ENCODE measurements around the gene NAA38. TPM values are rescaled to one million over a fixed set of nuclear protein-coding genes. Genes with fewer than 3 reads are reported as not detected.

Gene NAA38
- total RNA-seq, 1 experiment from 2014 or later: 50.2 TPM

DNA sequence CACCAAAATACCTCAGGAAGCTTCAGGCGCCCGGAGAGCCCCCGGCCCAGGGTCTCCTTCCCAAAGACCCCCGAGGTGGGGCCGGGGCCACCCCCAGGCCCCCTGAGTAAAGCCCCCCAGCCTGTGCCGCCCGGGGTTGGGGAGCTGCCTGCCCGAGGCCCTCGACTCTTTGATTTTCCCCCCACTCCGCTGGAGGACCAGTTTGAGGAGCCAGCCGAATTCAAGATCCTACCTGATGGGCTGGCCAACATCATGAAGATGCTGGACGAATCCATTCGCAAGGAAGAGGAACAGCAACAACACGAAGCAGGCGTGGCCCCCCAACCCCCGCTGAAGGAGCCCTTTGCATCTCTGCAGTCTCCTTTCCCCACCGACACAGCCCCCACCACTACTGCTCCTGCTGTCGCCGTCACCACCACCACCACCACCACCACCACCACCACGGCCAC is 9.2 kb downstream of the NAA38 start:
- Histone ChIP-seq H4K5ac (ENCODE audit: insufficient read length, low read depth, low read length) (no peak overlapping the region), H3K27me3 (ENCODE audit: insufficient read depth, low read length) (peaks cover 13% of the 10 kb centered on the region; the same call in 1 of the 2 replicates), H2BK120ac (ENCODE audit: low read depth, low read length, poor library complexity, severe bottlenecking) (no peak overlapping the region), H3K79me1 (ENCODE audit: insufficient read depth, low read depth, low read length, poor library complexity, severe bottlenecking) (no peaks in the 10 kb centered on the region), H3K27ac (ENCODE audit: insufficient read length, low read depth, low read length) (no peak overlapping the region), H3K4me2 (ENCODE audit: insufficient read depth, insufficient read length, low read length) (no peak overlapping the region), H3K56ac (ENCODE audit: insufficient read length, low read depth, low read length) (no peak overlapping the region), H4K91ac (ENCODE audit: insufficient read length, low read depth, low read length) (no peak overlapping the region), H2BK15ac (ENCODE audit: low read depth, low read length) (no peak overlapping the region), H2BK5ac (ENCODE audit: insufficient read length, low read length) (no peak overlapping the region), H2BK20ac (ENCODE audit: low read depth, low read length, poor library complexity, severe bottlenecking) (no peak overlapping the region), H3K23me2 (ENCODE audit: insufficient read length, low read depth, low read length, poor library complexity, severe bottlenecking) (peaks cover 22% of the 10 kb centered on the region), H2AFZ (ENCODE audit: low read length) (no peak overlapping the region), H3K79me2 (ENCODE audit: insufficient read depth, low read length) (no peaks in the 10 kb centered on the region), H3K9me3 (ENCODE audit: control insufficient read depth, low read depth, low read length) (no peaks in the 10 kb centered on the region), H3K14ac (ENCODE audit: insufficient read depth, low read length) (no peak overlapping the region), H3T11ph (ENCODE audit: low read length) (no peak overlapping the region), H2BK12ac (ENCODE audit: insufficient read length, low read depth, low read length) (no peak overlapping the region), H3K4ac (ENCODE audit: low read depth, low read length) (no peak overlapping the region), H4K8ac (replicated peaks; ENCODE audit: insufficient read length, low read depth, low read length) (no peak overlapping the region), H3K9ac (ENCODE audit: extremely low read depth, insufficient read length, low read length) (no peak overlapping the region), H2AK5ac (ENCODE audit: insufficient read length, low read length) (no peak overlapping the region), H3K18ac (ENCODE audit: insufficient read length, low read depth, low read length) (no peak overlapping the region), H3K23ac (ENCODE audit: insufficient read length, low read depth, low read length) (no peak overlapping the region), H3K4me1 (ENCODE audit: insufficient read depth, low read length) (no peaks in the 10 kb centered on the region; the same call in 1 of the 2 replicates), H4K20me1 (ENCODE audit: control insufficient read depth, insufficient read depth, insufficient read length) (no peaks in the 10 kb centered on the region)
- no peak overlapping the region for H3K27ac Mint-ChIP-seq
- no CpG with 5 or more reads among the region's 20 CpGs for WGBS (ENCODE audit: extremely low coverage, insufficient read length, low lambda C conversion rate)
- H3K4me1 Mint-ChIP-seq: peaks cover 8 to 29% of the 10 kb centered on the region in 2 experiments
- peaks cover 2 to 44% (median 40%) of the 10 kb centered on the region in 3 experiments; a peak in 6 of 7 replicates for H3K36me3 Mint-ChIP-seq (ENCODE audit: insufficient read depth in 1 of 3, low read depth in 3 of 3)
- H3K27me3 Mint-ChIP-seq (ENCODE audit: low read depth): peaks cover 8% of the 10 kb centered on the region
- DNase-seq: no peak
- H3K9me3 Mint-ChIP-seq: no peaks in the 10 kb centered on the region
- no peak overlapping the region for H3K4me3 Mint-ChIP-seq
- TF ChIP-seq, protein P1, sequence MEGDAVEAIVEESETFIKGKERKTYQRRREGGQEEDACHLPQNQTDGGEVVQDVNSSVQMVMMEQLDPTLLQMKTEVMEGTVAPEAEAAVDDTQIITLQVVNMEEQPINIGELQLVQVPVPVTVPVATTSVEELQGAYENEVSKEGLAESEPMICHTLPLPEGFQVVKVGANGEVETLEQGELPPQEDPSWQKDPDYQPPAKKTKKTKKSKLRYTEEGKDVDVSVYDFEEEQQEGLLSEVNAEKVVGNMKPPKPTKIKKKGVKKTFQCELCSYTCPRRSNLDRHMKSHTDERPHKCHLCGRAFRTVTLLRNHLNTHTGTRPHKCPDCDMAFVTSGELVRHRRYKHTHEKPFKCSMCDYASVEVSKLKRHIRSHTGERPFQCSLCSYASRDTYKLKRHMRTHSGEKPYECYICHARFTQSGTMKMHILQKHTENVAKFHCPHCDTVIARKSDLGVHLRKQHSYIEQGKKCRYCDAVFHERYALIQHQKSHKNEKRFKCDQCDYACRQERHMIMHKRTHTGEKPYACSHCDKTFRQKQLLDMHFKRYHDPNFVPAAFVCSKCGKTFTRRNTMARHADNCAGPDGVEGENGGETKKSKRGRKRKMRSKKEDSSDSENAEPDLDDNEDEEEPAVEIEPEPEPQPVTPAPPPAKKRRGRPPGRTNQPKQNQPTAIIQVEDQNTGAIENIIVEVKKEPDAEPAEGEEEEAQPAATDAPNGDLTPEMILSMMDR (conservative IDR thresholded peaks at IDR 0.05): no peak

Data from H9 (cell line).